DND-41 (cell line): ENCODE measurements around the gene ATG9B.

ENCODE experiments used
- CTCF ChIP-seq: IDR thresholded peaks from 2 replicates; pipeline ENCODE4 v1.5.1; 2012; ENCODE audit warnings: borderline replicate concordance, low read length, moderate library complexity, mild to moderate bottlenecking; ENCODE audit not compliant: poor library complexity, severe bottlenecking; ENCODE audit errors: extremely low read depth
- EZH2 ChIP-seq: IDR thresholded peaks from 3 replicates; pipeline ENCODE4 v1.6.1; 2012; ENCODE audit warnings: borderline replicate concordance, low read depth, mild to moderate bottlenecking, moderate library complexity, low read length, inconsistent platforms; ENCODE audit not compliant: severe bottlenecking

- TF ChIP-seq CTCF: peak; percentile 51
- no peak for TF ChIP-seq EZH2
These were observed 4.0 kb upstream of the ATG9B start, which contains the start of gene ABCB8 for GRCh38 chr7:151028131-151028947.
